Measurements from ENCODE around the gene CNKSR3.

CNKSR3 gene

DNA sequence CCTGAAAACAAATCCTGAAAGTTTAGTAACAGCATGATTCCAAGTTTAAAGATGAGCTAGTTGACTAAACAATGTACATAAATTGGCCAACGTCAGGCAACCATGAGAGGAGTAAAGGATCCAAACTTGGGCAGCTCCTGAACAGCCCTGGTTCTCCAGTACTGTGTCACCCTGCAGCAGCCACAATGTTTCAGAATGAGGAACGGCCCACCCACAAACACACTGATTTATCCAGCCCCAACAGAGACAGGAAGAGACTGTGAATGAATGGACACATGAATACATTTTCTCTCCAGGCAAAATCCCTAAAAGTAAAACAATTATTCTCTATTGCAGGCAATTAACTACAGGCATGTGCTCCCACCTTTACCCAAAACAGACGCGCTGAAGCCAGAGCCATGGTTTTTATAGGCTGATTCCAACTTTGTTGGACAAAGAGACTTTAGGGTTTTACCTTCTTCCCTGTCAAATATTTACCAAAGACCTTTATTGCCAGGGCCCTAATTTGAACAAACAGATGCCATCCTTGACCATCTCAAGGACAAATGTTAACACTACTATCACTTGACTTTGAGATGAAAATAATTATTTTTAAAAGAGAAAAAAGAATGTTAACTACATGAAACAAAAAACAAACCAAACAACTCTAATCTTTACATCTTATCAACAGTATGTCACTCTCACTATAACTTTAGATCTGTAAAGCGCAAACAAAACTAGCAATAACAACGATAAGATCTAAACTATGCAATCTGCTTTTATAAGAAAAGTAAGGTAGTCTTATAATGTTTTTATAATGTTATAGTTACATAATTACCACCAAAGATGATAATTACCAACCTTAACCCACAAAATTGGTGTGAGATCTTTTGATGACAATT, 22.9 kb downstream of the CNKSR3 start:
- ChIA-PET POLR2A (no interaction called here), CTCF (interaction anchor here (1.0 kb wide), 1 partner anchor 18 kb away, joined by 3 read pairs; no protein-coding TSS in a partner anchor)
- DNase-seq (ENCODE audit: extremely low spot score): no peak
- TF ChIP-seq, protein P1, sequence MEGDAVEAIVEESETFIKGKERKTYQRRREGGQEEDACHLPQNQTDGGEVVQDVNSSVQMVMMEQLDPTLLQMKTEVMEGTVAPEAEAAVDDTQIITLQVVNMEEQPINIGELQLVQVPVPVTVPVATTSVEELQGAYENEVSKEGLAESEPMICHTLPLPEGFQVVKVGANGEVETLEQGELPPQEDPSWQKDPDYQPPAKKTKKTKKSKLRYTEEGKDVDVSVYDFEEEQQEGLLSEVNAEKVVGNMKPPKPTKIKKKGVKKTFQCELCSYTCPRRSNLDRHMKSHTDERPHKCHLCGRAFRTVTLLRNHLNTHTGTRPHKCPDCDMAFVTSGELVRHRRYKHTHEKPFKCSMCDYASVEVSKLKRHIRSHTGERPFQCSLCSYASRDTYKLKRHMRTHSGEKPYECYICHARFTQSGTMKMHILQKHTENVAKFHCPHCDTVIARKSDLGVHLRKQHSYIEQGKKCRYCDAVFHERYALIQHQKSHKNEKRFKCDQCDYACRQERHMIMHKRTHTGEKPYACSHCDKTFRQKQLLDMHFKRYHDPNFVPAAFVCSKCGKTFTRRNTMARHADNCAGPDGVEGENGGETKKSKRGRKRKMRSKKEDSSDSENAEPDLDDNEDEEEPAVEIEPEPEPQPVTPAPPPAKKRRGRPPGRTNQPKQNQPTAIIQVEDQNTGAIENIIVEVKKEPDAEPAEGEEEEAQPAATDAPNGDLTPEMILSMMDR (IDR thresholded peaks at IDR 0.05; ENCODE audit: control extremely low read depth, extremely low read depth, low read depth, missing control alignments): no peak

DNA sequence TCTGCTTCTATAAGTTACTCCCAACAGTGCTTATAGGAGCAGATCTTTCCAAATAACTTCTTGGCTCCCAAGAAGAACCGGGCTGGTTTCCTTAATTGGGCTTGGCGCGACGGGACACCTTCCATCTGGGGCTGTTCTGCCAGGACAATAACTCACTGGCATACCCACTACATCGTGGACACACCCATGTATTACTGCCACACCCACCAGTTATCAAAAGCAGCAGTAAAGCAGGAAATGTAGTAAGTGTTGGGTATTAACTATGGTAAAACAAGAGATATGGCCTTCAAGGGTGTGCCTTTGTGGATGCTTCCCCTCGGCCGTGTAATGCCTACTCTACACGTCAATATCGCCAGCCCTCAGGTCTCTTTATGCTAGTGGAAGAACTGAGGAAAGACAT, 24.7 kb downstream of the CNKSR3 start:
- TF ChIP-seq, protein P1 (IDR thresholded peaks at IDR 0.05; ENCODE audit: control extremely low read depth, extremely low read depth, low read depth, missing control alignments): no peak
- CTCF ChIA-PET: no interaction called here
- DNase-seq (ENCODE audit: extremely low spot score): no peak
- POLR2A ChIA-PET: no interaction called here

- ChIA-PET POLR2A (no interaction called here), CTCF (interaction anchor here (0.8 kb wide), 1 partner anchor 15 kb away, joined by 3 read pairs; no protein-coding TSS in a partner anchor)
- DNase-seq (ENCODE audit: extremely low spot score): no peak
- TF ChIP-seq, protein P1 (IDR thresholded peaks at IDR 0.05; ENCODE audit: control extremely low read depth, extremely low read depth, low read depth, missing control alignments): no peak
Measured at GRCh38 chr6:154484942-154485341, 25.5 kb downstream of the CNKSR3 start.

- TF ChIP-seq, protein P1 (IDR thresholded peaks at IDR 0.05; ENCODE audit: control extremely low read depth, extremely low read depth, low read depth, missing control alignments): no peak
- no peak for DNase-seq (ENCODE audit: extremely low spot score)
- ChIA-PET CTCF (no interaction called here), POLR2A (no interaction called here)
Measured at GRCh38 chr6:154482858-154483257, 27.6 kb downstream of the CNKSR3 start.

DNA sequence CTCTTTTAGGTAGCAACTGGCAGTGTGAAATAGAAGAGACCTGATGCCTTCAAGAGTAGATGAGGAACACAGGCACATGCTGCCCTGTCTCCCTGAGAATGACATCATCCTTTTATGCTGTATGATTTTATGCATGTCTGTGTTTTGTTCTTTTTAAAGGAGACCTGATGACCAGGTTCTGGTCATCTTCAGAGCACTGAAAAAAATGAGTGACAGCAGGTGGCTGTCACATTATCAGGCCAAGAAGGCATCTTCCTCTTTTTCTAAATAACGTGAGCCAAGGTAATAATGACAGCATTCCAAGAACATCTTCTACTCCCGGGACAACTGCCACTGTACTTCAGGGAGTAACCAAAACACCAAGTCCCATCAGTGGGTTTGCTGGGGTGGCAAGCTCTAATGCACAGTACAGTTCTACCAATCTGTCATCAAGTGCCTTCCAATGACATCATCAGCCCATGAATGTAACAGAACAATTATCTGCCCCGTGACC, 28.9 kb downstream of the CNKSR3 start:
- TF ChIP-seq, protein P1 (IDR thresholded peaks at IDR 0.05; ENCODE audit: control extremely low read depth, extremely low read depth, low read depth, missing control alignments): no peak
- ChIA-PET POLR2A (no interaction called here), CTCF (no interaction called here)
- DNase-seq (ENCODE audit: extremely low spot score): no peak

DNA sequence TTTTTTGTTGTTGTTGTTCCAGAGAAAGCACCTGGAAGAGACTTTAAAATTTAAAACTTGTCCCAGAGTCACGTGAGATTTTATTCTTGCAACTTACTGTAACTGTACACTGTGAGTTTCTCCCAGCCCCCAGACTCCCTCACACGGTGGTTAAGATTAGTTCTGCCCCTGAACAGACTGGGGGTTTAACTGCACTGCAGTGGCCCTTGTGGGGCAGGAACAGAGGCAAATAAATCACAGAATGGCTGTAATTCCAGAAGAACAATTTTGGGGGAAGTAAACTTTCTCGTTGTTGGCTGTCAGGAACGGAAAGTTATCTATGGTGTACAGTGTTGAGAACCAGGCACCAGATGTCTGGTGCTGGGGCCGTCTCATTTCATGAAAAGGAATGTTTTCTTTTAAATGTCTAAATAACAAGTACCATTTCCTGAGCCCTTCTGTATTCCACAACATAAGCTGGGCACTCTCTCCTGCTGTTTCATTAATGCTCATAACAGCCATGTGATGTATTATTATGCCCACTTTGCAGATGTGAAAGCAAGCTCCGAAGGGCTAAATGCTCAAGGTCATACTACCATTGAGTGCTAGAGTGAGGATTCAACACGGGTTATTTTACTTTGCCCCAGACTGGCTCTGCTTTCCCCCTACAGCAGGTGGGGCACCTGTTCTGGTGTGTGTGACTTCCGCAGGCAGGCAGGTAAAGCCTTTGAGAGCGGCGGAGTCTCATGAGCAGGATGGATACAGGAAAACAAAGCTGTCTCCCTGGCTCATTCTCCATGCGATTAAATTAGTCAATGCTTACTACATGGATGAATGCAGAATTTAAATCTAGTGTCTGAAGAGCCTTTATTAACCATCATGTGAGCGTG, 30.5 kb downstream of the CNKSR3 start:
- DNase-seq (ENCODE audit: extremely low spot score): no peak
- CTCF ChIA-PET: interaction anchor here (1.9 kb wide), 1 partner anchor 17 kb away, joined by 5 read pairs; no protein-coding TSS in a partner anchor
- TF ChIP-seq, protein P1 (IDR thresholded peaks at IDR 0.05; ENCODE audit: control extremely low read depth, extremely low read depth, low read depth, missing control alignments): no peak
- POLR2A ChIA-PET: no interaction called here
